ENCODE measurements around the gene CDKAL1. TPM values are rescaled to one million over a fixed set of nuclear protein-coding genes. Genes with fewer than 3 reads are reported as not detected.

Gene CDKAL1
- total RNA-seq, 1 donor = 20.0 TPM

DNA sequence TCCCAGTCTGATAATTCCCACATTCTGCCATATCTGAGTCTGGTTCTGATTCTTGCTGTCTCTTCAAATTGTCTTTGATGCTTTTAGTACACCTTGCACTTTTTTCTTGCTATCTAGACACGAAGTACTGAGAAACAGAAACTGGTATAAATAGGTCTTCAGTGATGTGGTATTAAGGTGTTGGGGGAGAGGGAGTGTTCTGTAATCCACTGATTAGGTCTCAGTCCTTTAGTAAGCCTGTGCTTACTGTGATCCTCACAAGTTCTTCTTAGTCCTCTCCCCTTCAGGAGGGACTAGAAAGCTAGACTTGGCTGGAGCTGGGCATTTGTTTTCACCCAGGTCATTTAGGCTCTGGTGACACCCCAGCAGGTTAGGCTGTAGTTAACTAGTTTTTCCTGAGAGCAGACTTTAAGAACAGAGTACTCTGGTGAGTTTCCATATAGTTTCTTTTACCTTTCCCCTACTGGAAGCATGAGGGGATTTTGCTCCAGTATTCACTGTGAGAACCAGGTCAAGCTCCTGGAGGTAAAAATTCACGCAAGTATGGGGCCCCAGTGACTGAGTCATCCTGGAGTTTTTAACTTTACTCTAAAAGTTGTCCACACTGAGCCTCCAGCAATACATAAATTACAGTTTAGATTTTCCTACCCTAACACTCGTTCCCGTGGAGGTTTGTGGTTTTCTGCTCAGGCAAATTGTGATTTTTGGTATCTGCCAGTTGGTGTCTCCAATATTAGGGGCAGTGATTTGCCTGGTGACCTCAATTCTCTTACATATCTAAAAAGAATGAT is 154.6 kb downstream of the CDKAL1 start:
- DNase-seq (ENCODE audit: low read depth) = no peak
- no peak overlapping the region for H3K4me3 ChIP-seq (ENCODE audit: low read depth, low read length)
- TF ChIP-seq, protein P1, sequence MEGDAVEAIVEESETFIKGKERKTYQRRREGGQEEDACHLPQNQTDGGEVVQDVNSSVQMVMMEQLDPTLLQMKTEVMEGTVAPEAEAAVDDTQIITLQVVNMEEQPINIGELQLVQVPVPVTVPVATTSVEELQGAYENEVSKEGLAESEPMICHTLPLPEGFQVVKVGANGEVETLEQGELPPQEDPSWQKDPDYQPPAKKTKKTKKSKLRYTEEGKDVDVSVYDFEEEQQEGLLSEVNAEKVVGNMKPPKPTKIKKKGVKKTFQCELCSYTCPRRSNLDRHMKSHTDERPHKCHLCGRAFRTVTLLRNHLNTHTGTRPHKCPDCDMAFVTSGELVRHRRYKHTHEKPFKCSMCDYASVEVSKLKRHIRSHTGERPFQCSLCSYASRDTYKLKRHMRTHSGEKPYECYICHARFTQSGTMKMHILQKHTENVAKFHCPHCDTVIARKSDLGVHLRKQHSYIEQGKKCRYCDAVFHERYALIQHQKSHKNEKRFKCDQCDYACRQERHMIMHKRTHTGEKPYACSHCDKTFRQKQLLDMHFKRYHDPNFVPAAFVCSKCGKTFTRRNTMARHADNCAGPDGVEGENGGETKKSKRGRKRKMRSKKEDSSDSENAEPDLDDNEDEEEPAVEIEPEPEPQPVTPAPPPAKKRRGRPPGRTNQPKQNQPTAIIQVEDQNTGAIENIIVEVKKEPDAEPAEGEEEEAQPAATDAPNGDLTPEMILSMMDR (IDR thresholded peaks at IDR 0.05; ENCODE audit: insufficient read depth, low read length) = no peak

DNA sequence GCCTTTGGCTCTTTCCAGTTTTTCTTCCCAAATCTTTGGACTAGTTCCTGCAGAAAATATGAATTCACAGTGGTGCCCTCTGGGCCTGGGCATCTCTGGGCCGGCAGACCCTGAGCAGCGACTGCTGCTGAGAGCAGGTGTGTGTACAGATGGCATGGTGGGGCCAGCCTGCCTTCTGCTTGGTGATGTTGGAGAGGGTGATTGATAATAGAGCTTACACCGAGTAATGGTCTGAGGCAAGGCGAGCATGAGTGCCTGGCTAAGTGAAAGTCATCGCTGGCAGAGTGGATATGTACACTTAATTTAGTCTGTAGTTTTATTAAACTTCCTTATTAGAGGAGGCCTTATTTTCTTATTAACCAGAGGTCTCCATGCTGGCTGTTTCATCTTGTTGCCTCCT is 156.9 kb downstream of the CDKAL1 start:
- no peak for DNase-seq (ENCODE audit: low read depth)
- TF ChIP-seq, protein P1 (IDR thresholded peaks at IDR 0.05; ENCODE audit: insufficient read depth, low read length) = no peak
- no peak overlapping the region for H3K4me3 ChIP-seq (ENCODE audit: low read depth, low read length)

DNA sequence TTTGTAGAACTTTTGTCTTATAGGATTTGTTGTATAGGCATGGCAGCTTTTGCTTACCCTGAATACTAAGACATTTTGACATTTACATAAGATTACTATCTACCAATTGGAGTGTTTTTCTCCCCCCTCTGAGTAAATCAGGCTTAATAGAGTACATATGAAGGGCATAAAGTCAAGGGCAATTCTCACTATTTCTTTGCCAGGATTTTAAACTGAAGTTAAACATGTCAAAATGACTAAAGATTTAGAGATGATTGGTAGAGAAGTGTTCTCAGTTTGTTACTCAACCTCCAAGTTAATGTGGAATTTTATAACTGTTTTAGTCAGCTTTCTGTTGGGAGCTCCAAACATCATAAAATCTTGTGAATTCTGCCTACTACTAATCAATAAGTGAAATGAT is 157.8 kb downstream of the CDKAL1 start:
- DNase-seq (ENCODE audit: low read depth) = no peak
- TF ChIP-seq, protein P1 (IDR thresholded peaks at IDR 0.05; ENCODE audit: insufficient read depth, low read length) = no peak

DNA sequence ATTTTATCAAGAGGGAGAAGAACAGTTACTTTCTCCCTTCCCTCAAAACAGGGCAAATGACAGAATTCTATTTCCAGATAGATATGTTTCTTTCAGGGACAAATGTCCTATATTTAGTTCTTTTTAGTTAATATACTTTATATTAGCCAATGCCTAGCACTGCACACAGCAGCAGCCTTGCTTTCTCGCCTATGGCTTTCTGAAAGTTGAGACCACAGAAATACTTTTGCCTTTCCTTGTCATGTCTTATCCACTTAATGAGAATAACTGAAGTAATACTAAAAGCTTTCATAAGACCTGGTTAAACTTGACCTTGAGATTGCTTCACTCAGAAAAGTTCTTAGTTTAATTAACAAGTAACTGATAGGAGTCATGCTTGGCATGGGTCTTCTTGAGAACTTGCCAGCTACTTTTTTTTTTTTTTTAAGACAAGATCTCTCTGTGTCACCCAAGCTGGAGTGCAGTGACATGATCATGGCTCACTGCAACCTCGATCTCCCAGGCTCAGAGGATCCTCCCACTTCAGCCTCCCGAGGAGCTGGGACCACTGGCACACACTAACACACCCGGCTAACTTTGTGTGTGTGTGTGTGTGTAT is 159.3 kb downstream of the CDKAL1 start:
- peak; percentile 24 for DNase-seq (ENCODE audit: low read depth)
- TF ChIP-seq, protein P1 (IDR thresholded peaks at IDR 0.05; ENCODE audit: insufficient read depth, low read length) = no peak

More for the DNA sequence above, 157.8 kb downstream of the CDKAL1 start:
- no peak overlapping the region for H3K4me3 ChIP-seq (ENCODE audit: low read depth, low read length)

DNA sequence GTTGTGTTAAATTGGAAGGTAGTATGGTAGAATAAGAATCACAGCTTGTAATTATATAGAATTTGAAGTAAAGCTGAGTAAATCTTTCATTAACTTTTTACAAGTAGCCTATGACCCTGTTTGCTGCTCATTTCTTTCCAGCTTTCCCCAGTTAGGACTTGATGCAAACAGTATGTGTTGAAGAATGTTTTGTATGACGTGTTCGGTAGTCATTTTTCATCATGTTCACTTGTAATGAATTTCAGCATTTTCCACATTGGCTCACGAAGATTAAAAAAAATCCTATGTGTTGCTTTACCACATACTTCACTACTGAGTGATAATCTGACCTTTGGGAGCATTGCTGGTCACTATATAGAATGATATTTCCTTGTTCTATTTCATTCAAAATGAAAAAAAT is 162.4 kb downstream of the CDKAL1 start:
- H3K4me3 ChIP-seq (ENCODE audit: low read depth, low read length) = no peak overlapping the region
- TF ChIP-seq, protein P1 (IDR thresholded peaks at IDR 0.05; ENCODE audit: insufficient read depth, low read length) = no peak
- DNase-seq (ENCODE audit: low read depth) = peak; percentile 80

More for the DNA sequence above, 159.3 kb downstream of the CDKAL1 start:
- no peak overlapping the region for H3K4me3 ChIP-seq (ENCODE audit: low read depth, low read length)

DNA sequence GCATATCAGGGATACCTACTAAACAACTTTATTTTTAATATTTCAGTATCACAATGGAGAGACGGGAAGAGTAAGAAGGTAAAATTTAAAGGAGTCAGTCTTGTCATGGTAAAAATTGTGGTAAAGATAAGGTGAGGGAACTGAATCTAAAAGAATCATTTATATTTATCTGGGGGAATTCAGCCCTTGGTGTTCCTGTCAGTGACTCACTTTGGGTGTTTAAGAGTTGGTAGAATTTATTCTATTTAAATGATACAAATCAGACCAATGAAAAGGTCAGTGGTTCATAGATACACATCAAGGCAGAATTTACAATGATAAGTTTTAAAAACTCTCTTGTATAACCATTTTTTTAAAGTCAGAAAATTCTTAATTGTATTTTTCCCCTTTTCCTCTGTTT is 164.4 kb downstream of the CDKAL1 start:
- TF ChIP-seq, protein P1 (IDR thresholded peaks at IDR 0.05; ENCODE audit: insufficient read depth, low read length) = no peak
- DNase-seq (ENCODE audit: low read depth) = no peak
- H3K4me3 ChIP-seq (ENCODE audit: low read depth, low read length) = no peak overlapping the region
